ENCODE data around the gene TBL3. TPM values are rescaled to one million over a fixed set of nuclear protein-coding genes. Genes with fewer than 3 reads are reported as not detected.

TBL3 gene
- 29.7 and 32.4 TPM in 2 replicates for total RNA-seq

GRCh38 chr16:1971796-1972489 lies at the start of gene TBL3:
TBL3 (plus strand) TSS chr16:1972053; CDS start chr16:1972165, 112 bp downstream.

GRCh38 chr16:1942810-1943726 lies 28.8 kb upstream of the TBL3 start, which contains the start of gene MSRB1:
MSRB1 (minus strand) TSS chr16:1943199; CDS start chr16:1943156, 43 bp downstream.

DNA sequence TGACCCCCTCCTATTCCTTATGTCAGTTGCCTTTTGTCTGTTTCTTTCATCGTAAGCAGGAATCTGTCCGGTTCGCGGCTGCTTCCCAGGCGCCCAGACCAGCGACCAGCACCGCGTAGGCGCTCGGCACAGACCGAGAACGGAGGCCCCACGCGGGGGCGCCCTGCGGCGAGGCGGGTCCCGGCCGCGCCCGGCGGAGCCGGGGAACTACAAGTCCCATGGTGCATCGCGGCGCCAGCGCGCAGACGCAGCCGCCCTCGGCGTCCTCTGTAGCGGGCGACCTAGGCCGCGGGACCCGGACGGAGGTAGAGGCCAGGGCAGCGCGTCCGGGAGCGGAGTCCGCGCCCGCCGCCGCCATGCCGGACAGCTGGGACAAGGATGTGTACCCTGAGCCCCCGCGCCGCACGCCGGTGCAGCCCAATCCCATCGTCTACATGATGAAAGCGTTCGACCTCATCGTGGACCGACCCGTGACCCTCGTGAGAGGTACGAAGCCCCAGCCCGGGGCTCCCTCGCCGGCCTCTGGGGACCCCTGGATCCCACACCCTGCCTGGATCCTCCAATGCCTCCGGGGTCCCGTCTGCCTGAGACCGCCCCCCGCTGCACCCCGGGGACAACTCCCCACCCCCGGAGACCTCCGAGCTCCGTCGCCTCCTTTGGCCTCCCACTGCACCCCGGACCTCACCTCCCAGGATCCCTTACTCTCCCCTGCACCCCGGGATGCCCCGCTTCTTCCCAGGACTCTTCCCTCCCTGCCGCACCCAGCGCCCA lies 12.4 kb upstream of the TBL3 start, which contains the start of gene NDUFB10:
Gene NDUFB10, plus strand, starts transcription at position 270 of the 771 bp plus-strand sequence. Its CDS starts 87 bp downstream, at position 357.

GRCh38 chr16:1964506-1965395 lies 7.1 kb upstream of the TBL3 start, which contains the start of gene RPS2:
RPS2 (minus strand) TSS chr16:1964826; CDS start chr16:1964625, 201 bp downstream.

DNA sequence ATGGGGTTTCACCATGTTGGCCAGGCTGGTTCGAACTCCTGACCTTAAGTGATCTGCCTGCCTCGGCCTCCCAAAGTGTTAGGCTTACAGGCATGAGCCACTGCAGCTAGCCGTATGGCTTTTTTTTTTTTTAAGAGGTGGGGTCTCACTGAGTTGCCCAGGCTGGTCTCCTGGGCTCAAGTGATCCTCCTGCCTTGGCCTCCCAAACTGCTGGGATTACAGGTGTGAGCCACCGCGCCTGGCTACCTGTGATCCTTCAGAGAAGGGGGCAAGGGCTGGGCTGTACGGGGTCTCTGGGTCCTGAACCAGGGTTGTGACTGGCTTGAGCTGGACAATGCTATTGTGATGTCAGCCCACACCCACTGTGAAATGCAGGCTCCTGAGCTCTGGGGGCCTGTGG lies 5.4 kb upstream of the TBL3 start, which contains the start of gene RNF151:
Gene RNF151, plus strand, starts transcription at position 397 of the 400 bp plus-strand sequence. CDS start 26 bp downstream, outside the sequence.

GRCh38 chr16:1981398-1981836 lies 9.6 kb downstream of the TBL3 start, which contains the start of gene NOXO1:
NOXO1 (minus strand) TSS chr16:1981469; CDS start chr16:1981179, 290 bp downstream.

GRCh38 chr16:1983544-1984346 lies 11.9 kb downstream of the TBL3 start, which contains the start of gene GFER:
GFER (plus strand) TSS chr16:1984193; CDS start chr16:1984219, 26 bp downstream.

DNA sequence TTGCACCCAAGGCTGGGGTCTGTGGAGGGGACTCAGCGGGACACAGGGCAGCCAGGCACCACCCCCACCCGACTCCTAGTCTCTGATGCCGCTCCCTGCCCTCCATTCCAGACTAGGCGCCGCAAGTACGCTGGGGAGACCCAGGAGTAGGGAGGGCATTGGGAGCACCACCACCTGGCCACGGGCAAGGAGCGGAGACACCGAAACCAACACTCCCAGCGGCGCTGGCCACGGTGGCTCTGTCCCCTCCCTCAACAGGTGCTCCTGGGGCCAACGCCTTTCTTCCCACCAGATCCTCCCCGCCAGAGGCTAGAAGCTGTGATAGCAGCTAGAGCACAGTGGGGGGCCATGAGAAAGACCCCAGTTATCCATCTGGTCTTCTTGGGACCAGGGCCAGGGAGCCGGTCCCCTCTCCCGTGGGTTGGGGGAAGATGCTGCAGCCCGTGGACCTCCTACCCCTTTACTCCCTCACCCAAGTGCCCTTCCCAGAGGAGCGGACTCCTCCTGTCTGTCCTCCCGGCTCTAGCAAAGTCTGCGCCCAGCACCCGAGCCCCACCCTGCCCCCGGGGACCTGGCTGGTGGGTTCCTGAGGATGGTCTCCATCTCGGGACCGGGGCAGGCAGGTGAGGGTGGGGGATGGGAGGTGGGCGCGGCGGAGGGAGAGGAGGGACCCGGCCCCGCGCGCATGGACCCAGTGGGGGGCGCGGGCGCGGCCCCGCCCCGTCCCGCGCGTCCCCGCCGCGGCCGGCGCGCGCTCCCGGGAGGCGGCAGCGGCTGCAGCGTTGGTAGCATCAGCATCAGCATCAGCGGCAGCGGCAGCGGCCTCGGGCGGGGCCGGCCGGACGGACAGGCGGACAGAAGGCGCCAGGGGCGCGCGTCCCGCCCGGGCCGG lies 17.6 kb downstream of the TBL3 start, which contains the start of gene SYNGR3:
Gene SYNGR3, plus strand, starts transcription at position 762 of the 892 bp plus-strand sequence. CDS start 133 bp downstream, outside the sequence.

GRCh38 chr16:2009791-2010510 lies 38.1 kb downstream of the TBL3 start, which contains the start of gene ZNF598:
ZNF598 (minus strand) TSS chr16:2009821.

GRCh38 chr16:2019518-2019920 lies 47.7 kb downstream of the TBL3 start, which contains the start of gene NPW:
NPW (plus strand) TSS chr16:2019785.

GRCh38 chr16:2026461-2027023 lies 54.7 kb downstream of the TBL3 start, which contains the start of gene NHERF2:
NHERF2 (plus strand) TSS chr16:2026902; CDS start chr16:2027006, 104 bp downstream.

Other genes starting within 250 kb of the TBL3 start
- 35.4 and 48.1 TPM in 2 replicates for gene NME3, start 200.5 kb upstream of the TBL3 start, total RNA-seq
- gene EME2, start 199.2 kb upstream of the TBL3 start, total RNA-seq: 8.1 and 9.5 TPM in 2 replicates
- 68.1 and 79.9 TPM in 2 replicates for gene MRPS34, start 198.9 kb upstream of the TBL3 start, total RNA-seq
- 24.2 and 25.4 TPM in 2 replicates for gene SPSB3, start 189.5 kb upstream of the TBL3 start, total RNA-seq
- 45.8 and 63.5 TPM in 2 replicates for gene NUBP2, start 189.1 kb upstream of the TBL3 start, total RNA-seq
- gene IGFALS, start 178.3 kb upstream of the TBL3 start, total RNA-seq: under 0.01 and 0.06 TPM in 2 replicates
- gene HAGH, start 145.2 kb upstream of the TBL3 start, total RNA-seq: 59.3 and 85.5 TPM in 2 replicates
- gene FAHD1, start 144.8 kb upstream of the TBL3 start, total RNA-seq: 47.1 and 74.9 TPM in 2 replicates
- not detected in 2 replicates for gene MEIOB, start 99.9 kb upstream of the TBL3 start, total RNA-seq
- not detected in 2 replicates for gene HS3ST6, start 53.6 kb upstream of the TBL3 start, total RNA-seq
- 6.3 and 6.4 TPM in 2 replicates for gene MSRB1, start 28.9 kb upstream of the TBL3 start, total RNA-seq
- not detected in 2 replicates for gene RPL3L, start 17.4 kb upstream of the TBL3 start, total RNA-seq
- 259 and 267 TPM in 2 replicates for gene NDUFB10, start 12.5 kb upstream of the TBL3 start, total RNA-seq
- gene RPS2, start 7.2 kb upstream of the TBL3 start, total RNA-seq: 1,947 and 2,136 TPM in 2 replicates
- gene RNF151, start 5.2 kb upstream of the TBL3 start, total RNA-seq: not detected in 2 replicates
- 0.12 and 0.13 TPM in 2 replicates for gene NOXO1, start 9.4 kb downstream of the TBL3 start, total RNA-seq
- gene GFER, start 12.1 kb downstream of the TBL3 start, total RNA-seq: 9.9 and 11.2 TPM in 2 replicates
- 0.66 and 0.99 TPM in 2 replicates for gene SYNGR3, start 17.9 kb downstream of the TBL3 start, total RNA-seq
- gene ZNF598, start 37.8 kb downstream of the TBL3 start, total RNA-seq: 9.6 and 12.3 TPM in 2 replicates
- gene NPW, start 47.7 kb downstream of the TBL3 start, total RNA-seq: 0.06 and 0.13 TPM in 2 replicates
- gene NHERF2, start 54.8 kb downstream of the TBL3 start, total RNA-seq: 98.1 and 182 TPM in 2 replicates
- gene NTHL1, start 75.8 kb downstream of the TBL3 start, total RNA-seq: 40.6 and 59.2 TPM in 2 replicates
- gene TSC2, start 75.9 kb downstream of the TBL3 start, total RNA-seq: 44.3 and 53.0 TPM in 2 replicates
- gene PKD1, start 163.8 kb downstream of the TBL3 start, total RNA-seq: 131 and 144 TPM in 2 replicates
- gene RAB26, start 176.6 kb downstream of the TBL3 start, total RNA-seq: 2.0 and 2.4 TPM in 2 replicates
- gene TRAF7, start 183.7 kb downstream of the TBL3 start, total RNA-seq: 42.0 and 44.8 TPM in 2 replicates
- under 0.01 and 0.40 TPM in 2 replicates for gene CASKIN1, start 224.6 kb downstream of the TBL3 start, total RNA-seq
- gene MLST8, start 233.4 kb downstream of the TBL3 start, total RNA-seq: 11.3 and 16.8 TPM in 2 replicates
- gene BRICD5, start 238.8 kb downstream of the TBL3 start, total RNA-seq: 1.2 and 1.7 TPM in 2 replicates
- gene PGP, start 242.8 kb downstream of the TBL3 start, total RNA-seq: 7.0 and 12.2 TPM in 2 replicates